RWPE1 (cell line): ENCODE data around the gene TMEM119.

ENCODE experiments used
- CTCF ChIA-PET: fragments of 350-600 bp; sonication (Branson Sonifier 250); formaldehyde crosslinking; extraction: SDS; loops from one replicate; lab custom pipeline; 2021; lab: Yijun Ruan, JAX
- POLR2A ChIA-PET: fragments of 400-600 bp; formaldehyde crosslinking; extraction: SDS; loops from one replicate; lab custom pipeline; 2020; ENCODE audit warnings: antibody characterized with exemption; ENCODE audit not compliant: low non-redundant PET; lab: Yijun Ruan, JAX
- DNase-seq: peaks from one replicate; pipeline ENCODE4 v3.0.0; 2012; ENCODE audit warnings: low spot score
- H3K27ac ChIP-seq: fragments of 450-650 bp; 2 replicates; pipeline ENCODE4 v1.5.1; 2017
- CTCF ChIP-seq: fragments of 450-650 bp; conservative IDR thresholded peaks from 2 replicates; pipeline ENCODE4 v1.5.1; 2017; ENCODE audit warnings: low read depth, mild to moderate bottlenecking

Gene TMEM119

GRCh38 chr12:108583991-108584390 lies 13.9 kb downstream of the TMEM119 start:
- ChIA-PET POLR2A (no interaction called here), CTCF (no interaction called here)
- H3K27ac ChIP-seq = no peak overlapping the region
- no peak for TF ChIP-seq CTCF
- no peak for DNase-seq

GRCh38 chr12:108582978-108583770 lies 14.7 kb downstream of the TMEM119 start:
- DNase-seq = no peak
- no peak overlapping the region for H3K27ac ChIP-seq
- ChIA-PET POLR2A (no interaction called here), CTCF (no interaction called here)
- TF ChIP-seq CTCF = no peak

- POLR2A ChIA-PET = no interaction called here
- CTCF ChIA-PET = no interaction called here
- DNase-seq = no peak
- H3K27ac ChIP-seq = no peak overlapping the region
- no peak for TF ChIP-seq CTCF
These were observed 15.4 kb downstream of the TMEM119 start for GRCh38 chr12:108582509-108582908.

GRCh38 chr12:108581311-108582227 lies 16.3 kb downstream of the TMEM119 start:
- POLR2A ChIA-PET = no interaction called here
- TF ChIP-seq CTCF = no peak
- H3K27ac ChIP-seq = no peak overlapping the region
- CTCF ChIA-PET = no interaction called here
- DNase-seq = no peak

- TF ChIP-seq CTCF = no peak
- ChIA-PET POLR2A (no interaction called here), CTCF (no interaction called here)
- no peak for DNase-seq
- H3K27ac ChIP-seq = no peak overlapping the region
These were observed 17.4 kb downstream of the TMEM119 start for GRCh38 chr12:108580531-108580930.

- H3K27ac ChIP-seq = no peak overlapping the region
- no peak for DNase-seq
- POLR2A ChIA-PET = no interaction called here
- TF ChIP-seq CTCF = no peak
- CTCF ChIA-PET = no interaction called here
These were observed 19.1 kb downstream of the TMEM119 start for GRCh38 chr12:108578813-108579212.
